ENCODE results near the gene C1GALT1C1. TPM values are rescaled to one million over a fixed set of nuclear protein-coding genes. Genes with fewer than 3 reads are reported as not detected.

Gene C1GALT1C1
- total RNA-seq, 1 experiment from 2014 or later: 15.4 TPM

DNA sequence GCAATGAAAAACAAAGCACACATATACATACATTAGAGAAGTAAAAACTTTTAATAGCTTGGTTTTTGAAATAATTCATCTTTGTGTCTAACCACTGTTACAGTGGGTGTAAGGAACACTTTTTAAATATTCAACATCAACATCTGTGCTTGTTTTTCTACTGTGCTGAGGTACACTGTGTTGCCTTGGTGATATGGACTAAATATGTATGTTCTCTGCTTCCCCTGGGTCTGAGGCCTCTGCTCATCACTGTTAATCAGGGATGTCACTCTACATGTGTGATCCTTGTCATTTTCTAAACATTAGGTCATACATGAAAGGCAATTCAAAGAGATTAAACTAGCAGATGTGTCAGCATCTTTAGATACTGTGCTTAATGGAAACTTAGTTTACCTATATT is 15.0 kb downstream of the C1GALT1C1 start:
- intact Hi-C loops (cut with micrococcal nuclease): no loop called here
- POLR2A ChIA-PET: no interaction called here
- CTCF ChIA-PET: no interaction called here

More for the DNA sequence above, 15.0 kb downstream of the C1GALT1C1 start:
- H3K27ac ChIP-seq (ENCODE audit: low read depth, low read length): no peak overlapping the region
- H3K9me3 ChIP-seq (ENCODE audit: control insufficient read depth in 1 of 2, insufficient read depth in 1 of 2, low read depth in 1 of 2, low read length in 2 of 2): no peaks in the 10 kb centered on the region
- TF ChIP-seq ZFX (IDR thresholded peaks at IDR 0.05) (no peak), POLR2AphosphoS5 (IDR thresholded peaks at IDR 0.05; ENCODE audit: low read depth, low read length) (no peak), POLR2A (IDR thresholded peaks at IDR 0.05; ENCODE audit: borderline replicate concordance, extremely low read depth, insufficient read depth, insufficient read length) (no peak), RAD21 (IDR thresholded peaks at IDR 0.05; ENCODE audit: low read depth) (no peak), ZBTB33 (IDR thresholded peaks at IDR 0.05; ENCODE audit: extremely low read depth, insufficient replicate concordance, low read length) (no peak), FOSL1 (IDR thresholded peaks at IDR 0.05; ENCODE audit: low read depth) (no peak), CBX3 (IDR thresholded peaks at IDR 0.05; ENCODE audit: low read depth) (no peak), ZNF274 (IDR thresholded peaks at IDR 0.05; ENCODE audit: low read depth, low read length) (no peak), ELF1 (IDR thresholded peaks at IDR 0.05; ENCODE audit: borderline replicate concordance, low read depth) (no peak), YY1 (IDR thresholded peaks at IDR 0.05; ENCODE audit: extremely low read depth, insufficient replicate concordance, low read depth, low read length) (no peak), SRF (IDR thresholded peaks at IDR 0.05; ENCODE audit: low read depth) (no peak), EGR1 (IDR thresholded peaks at IDR 0.05; ENCODE audit: low read depth) (no peak), SP1 (IDR thresholded peaks at IDR 0.05; ENCODE audit: low read depth) (no peak), JUND (IDR thresholded peaks at IDR 0.05) (no peak), EZH2 (IDR thresholded peaks at IDR 0.05) (no peak), TCF7L2 (IDR thresholded peaks at IDR 0.05; ENCODE audit: borderline replicate concordance, extremely low read depth, insufficient read depth, insufficient read length) (no peak), ATF3 (IDR thresholded peaks at IDR 0.05) (no peak), SIN3A (IDR thresholded peaks at IDR 0.05; ENCODE audit: low read depth) (no peak), EZH2phosphoT487 (IDR thresholded peaks at IDR 0.05; ENCODE audit: borderline replicate concordance) (no peak), CEBPB (IDR thresholded peaks at IDR 0.05; ENCODE audit: low read depth) (no peak)
- no peak overlapping the region for H3K4me2 ChIP-seq (ENCODE audit: low read length)
- no peak overlapping the region for H3K4me3 ChIP-seq (replicated peaks in 1 of 2; ENCODE audit: low read depth in 1 of 2, low read length in 2 of 2)
- no peaks in the 10 kb centered on the region for H3K27me3 ChIP-seq (ENCODE audit: insufficient read depth, low read length)
- RAD21 ChIA-PET (ENCODE audit: low non-redundant PET in 1 of 2, low total read pairs in 2 of 2, uncharacterized antibody in 2 of 2, unreplicated experiment in 2 of 2): no interaction called here
- H2AFZ ChIP-seq (ENCODE audit: low read depth, low read length, poor library complexity, severe bottlenecking): no peak overlapping the region
- H3K9ac ChIP-seq (ENCODE audit: low read length): no peak overlapping the region
- H3K9me2 ChIP-seq (ENCODE audit: insufficient read depth): no peaks in the 10 kb centered on the region
- peaks cover 0 to 10% of the 10 kb centered on the region in 2 experiments; a peak in 3 of 4 replicates for H3K36me3 ChIP-seq (ENCODE audit: control insufficient read depth in 1 of 2, insufficient read depth in 2 of 2, low read length in 2 of 2)
- H4K20me1 ChIP-seq (ENCODE audit: insufficient read depth): no peaks in the 10 kb centered on the region; the same call in 1 of the 2 replicates
- no peak for DNase-seq (ENCODE audit: low read depth, low spot score)
- no peaks in the 10 kb centered on the region for H3K79me2 ChIP-seq (ENCODE audit: insufficient read depth, low read length)
- BruUV-seq (replicated peaks): no TSS peak
- no peak for ATAC-seq
- no peaks in the 10 kb centered on the region for H3K4me1 ChIP-seq (ENCODE audit: control insufficient read depth in 1 of 2, insufficient read depth in 2 of 2, low read length in 2 of 2)
